CD4-positive, alpha-beta memory T cell (primary cell): ENCODE data around the gene SCN8A. TPM values are rescaled to one million over a fixed set of nuclear protein-coding genes. Genes with fewer than 3 reads are reported as not detected.

Experiments
- CTCF ChIA-PET: fragments of 350-600 bp; sonication (Branson Sonifier 250); formaldehyde crosslinking; loops from one replicate; lab custom pipeline; 2021; ENCODE audit warnings: inconsistent platforms; ENCODE audit not compliant: partially characterized antibody; lab: Charles Lee
- POLR2A ChIA-PET: fragments of 350-600 bp; sonication (Branson Sonifier 250); formaldehyde crosslinking; loops from one replicate; lab custom pipeline; 2021; ENCODE audit not compliant: partially characterized antibody; lab: Charles Lee
- DNase-seq, 5 donors: peaks; one replicate each; pipeline versions ENCODE4 v3.0.0 to v3.0.0-alpha.2; 2020 to 2022; ENCODE audit warnings: mixed read lengths in 1 of 5
- H3K27ac ChIP-seq: one replicate; pipeline ENCODE4 v1.7.0; 2013; ENCODE audit warnings: low read depth, low read length
- H3K27me3 ChIP-seq: 2 replicates; pipeline ENCODE4 v1.7.0; 2013; ENCODE audit warnings: mild to moderate bottlenecking, low read length, moderate library complexity; ENCODE audit not compliant: insufficient read depth
- H3K36me3 ChIP-seq: 2 replicates; pipeline ENCODE4 v1.7.0; 2013; ENCODE audit warnings: mild to moderate bottlenecking, low read length, moderate library complexity; ENCODE audit not compliant: insufficient read depth
- H3K4me1 ChIP-seq: 2 replicates; pipeline ENCODE4 v1.7.0; 2013; ENCODE audit warnings: mild to moderate bottlenecking, low read length, moderate library complexity; ENCODE audit not compliant: insufficient read depth
- H3K4me3 ChIP-seq, 2 donors: one replicate each; pipeline ENCODE4 v1.7.0; 2013; ENCODE audit warnings: low read length in 2 of 2, mild to moderate bottlenecking in 1 of 2
- H3K9me3 ChIP-seq, 2 donors: one replicate each; pipeline ENCODE4 v1.7.0; 2013; ENCODE audit warnings: low read length in 2 of 2, control low read depth in 1 of 2; ENCODE audit not compliant: control insufficient read depth in 1 of 2
- H3K27ac Mint-ChIP-seq, 7 donors: one replicate each; pipeline ENCODE4 v1.8.0; 2020 to 2021; ENCODE audit warnings: mixed read lengths in 7 of 7, mild to moderate bottlenecking in 6 of 7, inconsistent platforms in 3 of 7, moderate library complexity in 3 of 7
- H3K27me3 Mint-ChIP-seq, 2 donors: one replicate each; pipeline ENCODE4 v1.8.0; 2020 to 2021; ENCODE audit warnings: mixed read lengths in 2 of 2
- H3K36me3 Mint-ChIP-seq, 2 donors: one replicate each; pipeline ENCODE4 v1.8.0; 2020 to 2021; ENCODE audit warnings: mixed read lengths in 2 of 2, inconsistent platforms in 1 of 2, mild to moderate bottlenecking in 1 of 2
- H3K4me1 Mint-ChIP-seq, 4 donors: one replicate each; pipeline ENCODE4 v1.8.0; 2020 to 2021; ENCODE audit warnings: mixed read lengths in 4 of 4, mild to moderate bottlenecking in 1 of 4
- H3K4me3 Mint-ChIP-seq, 8 donors: one replicate each; pipeline ENCODE4 v1.8.0; 2020 to 2021; ENCODE audit warnings: mixed read lengths in 8 of 8, mild to moderate bottlenecking in 7 of 8, moderate library complexity in 6 of 8, inconsistent platforms in 3 of 8
- H3K9me3 Mint-ChIP-seq, 8 donors: one replicate each; pipeline ENCODE4 v1.8.0; 2020 to 2021; ENCODE audit warnings: mixed read lengths in 8 of 8, mild to moderate bottlenecking in 5 of 8, inconsistent platforms in 3 of 8, moderate library complexity in 1 of 8
- intact Hi-C: fragments of 100-400 bp; cut with micrococcal nuclease; formaldehyde crosslinking; loops from one replicate; pipeline ENCODE4 v1.15.1; 2023
- polyA plus RNA-seq, 2 donors: library from polyadenylated mRNA; unstranded; fragments of 300-500 nt; fragmentation: Illumina TruSeq; gene quantifications; one replicate each; pipeline ENCODE4 v1.2.3, GENCODE V29; 2021
- total RNA-seq, 2 experiments: library from RNA; stranded (reverse); gene quantifications; one replicate each; pipeline ENCODE4 v1.2.3, GENCODE V29; 2021

The SCN8A gene
- total and polyA plus RNA-seq, 4 experiments from 2014 or later: 0.04 to 1.00 (median 0.24) TPM

DNA sequence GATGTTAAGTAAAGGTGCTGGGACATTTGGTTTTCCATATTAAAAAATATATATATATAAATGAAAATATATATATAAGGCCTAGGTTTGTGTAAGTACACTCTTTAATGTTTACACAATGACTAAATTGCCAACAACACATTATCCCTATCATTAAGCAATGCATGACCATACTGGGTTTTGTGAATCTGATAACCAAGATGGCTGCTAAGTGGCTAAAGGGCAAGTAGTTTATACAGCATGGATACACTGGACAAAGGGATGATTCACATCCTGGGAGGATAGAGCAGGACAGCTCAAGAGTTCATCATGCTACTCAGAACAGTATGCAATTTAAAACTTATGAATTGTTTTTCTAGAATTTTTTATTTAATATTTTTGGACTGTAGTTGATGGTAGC lies 168.1 kb downstream of the SCN8A start:
- H3K9me3 Mint-ChIP-seq: no peaks in the 10 kb centered on the region
- CTCF ChIA-PET: no interaction called here
- POLR2A ChIA-PET: no interaction called here
- no peaks in the 10 kb centered on the region for H3K36me3 ChIP-seq
- no peak overlapping the region for H3K27ac ChIP-seq
- DNase-seq: no peak
- H3K27me3 Mint-ChIP-seq: peaks cover 4 to 14% of the 10 kb centered on the region in 2 donors
- H3K4me3 Mint-ChIP-seq: no peak overlapping the region
- intact Hi-C loops: no loop called here
- no peaks in the 10 kb centered on the region for H3K27me3 ChIP-seq
- H3K36me3 Mint-ChIP-seq: no peaks in the 10 kb centered on the region
- H3K4me1 ChIP-seq: no peaks in the 10 kb centered on the region
- H3K4me3 ChIP-seq: no peak overlapping the region
- no peaks in the 10 kb centered on the region for H3K4me1 Mint-ChIP-seq
- H3K27ac Mint-ChIP-seq: no peak overlapping the region
- no peaks in the 10 kb centered on the region for H3K9me3 ChIP-seq

- Mint-ChIP-seq H3K27ac (no peak overlapping the region), H3K4me1 (no peaks in the 10 kb centered on the region), H3K36me3 (no peaks in the 10 kb centered on the region), H3K4me3 (no peak overlapping the region), H3K27me3 (peaks cover 4 to 14% of the 10 kb centered on the region in 2 donors), H3K9me3 (no peaks in the 10 kb centered on the region)
- DNase-seq: no peak
- H3K27ac ChIP-seq: no peak overlapping the region
- H3K4me3 ChIP-seq: no peak overlapping the region
- no peaks in the 10 kb centered on the region for H3K4me1 ChIP-seq
- ChIA-PET POLR2A (no interaction called here), CTCF (no interaction called here)
- intact Hi-C loops: no loop called here
- H3K36me3 ChIP-seq: no peaks in the 10 kb centered on the region
- H3K9me3 ChIP-seq: no peaks in the 10 kb centered on the region
- H3K27me3 ChIP-seq: no peaks in the 10 kb centered on the region
Observed at GRCh38 chr12:51759695-51760094, 168.7 kb downstream of the SCN8A start.

DNA sequence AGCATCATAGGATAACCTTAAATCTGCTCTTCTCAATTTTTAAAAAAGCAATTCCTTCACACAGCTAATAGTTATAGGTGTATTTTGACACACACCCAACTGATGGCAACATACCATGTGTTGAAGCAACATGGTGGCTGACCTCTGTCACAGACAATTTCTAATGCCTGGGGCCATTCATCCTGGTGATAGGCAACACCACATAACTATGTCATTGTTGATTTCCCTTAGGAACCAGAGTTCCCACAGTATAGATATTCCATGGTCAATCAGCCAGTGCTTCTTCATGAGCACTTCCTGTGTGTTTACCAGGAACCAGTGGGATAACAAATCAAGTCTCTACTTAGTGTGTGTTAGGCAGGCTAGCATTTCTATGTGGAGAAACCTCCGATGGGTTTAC lies 169.2 kb downstream of the SCN8A start:
- Histone ChIP-seq H3K4me3 (no peak overlapping the region), H3K36me3 (no peaks in the 10 kb centered on the region), H3K4me1 (no peaks in the 10 kb centered on the region), H3K27me3 (no peaks in the 10 kb centered on the region), H3K27ac (no peak overlapping the region), H3K9me3 (no peaks in the 10 kb centered on the region)
- ChIA-PET CTCF (no interaction called here), POLR2A (no interaction called here)
- DNase-seq: no peak
- H3K9me3 Mint-ChIP-seq: no peaks in the 10 kb centered on the region
- no peak overlapping the region for H3K4me3 Mint-ChIP-seq
- no peaks in the 10 kb centered on the region for H3K36me3 Mint-ChIP-seq
- no peaks in the 10 kb centered on the region for H3K4me1 Mint-ChIP-seq
- no peak overlapping the region for H3K27ac Mint-ChIP-seq
- peaks cover 4 to 17% of the 10 kb centered on the region in 2 donors for H3K27me3 Mint-ChIP-seq
- intact Hi-C loops: no loop called here

- Histone ChIP-seq H3K27me3 (no peaks in the 10 kb centered on the region), H3K27ac (no peak overlapping the region), H3K9me3 (no peaks in the 10 kb centered on the region), H3K36me3 (no peaks in the 10 kb centered on the region), H3K4me3 (no peak overlapping the region), H3K4me1 (no peaks in the 10 kb centered on the region)
- H3K4me1 Mint-ChIP-seq: no peaks in the 10 kb centered on the region
- H3K27ac Mint-ChIP-seq: no peak overlapping the region
- peaks cover 0 to 3% of the 10 kb centered on the region in 2 donors for H3K27me3 Mint-ChIP-seq
- H3K36me3 Mint-ChIP-seq: no peaks in the 10 kb centered on the region
- intact Hi-C loops: no loop called here
- H3K9me3 Mint-ChIP-seq: no peaks in the 10 kb centered on the region
- POLR2A ChIA-PET: no interaction called here
- DNase-seq: no peak
- no peak overlapping the region for H3K4me3 Mint-ChIP-seq
- CTCF ChIA-PET: no interaction called here
Observed at GRCh38 chr12:51763743-51764142, 172.7 kb downstream of the SCN8A start.

- Histone ChIP-seq H3K4me1 (no peaks in the 10 kb centered on the region), H3K27me3 (no peaks in the 10 kb centered on the region), H3K4me3 (no peak overlapping the region), H3K27ac (no peak overlapping the region), H3K36me3 (no peaks in the 10 kb centered on the region), H3K9me3 (no peaks in the 10 kb centered on the region)
- Mint-ChIP-seq H3K4me1 (no peaks in the 10 kb centered on the region), H3K9me3 (no peaks in the 10 kb centered on the region), H3K27ac (no peak overlapping the region), H3K36me3 (no peaks in the 10 kb centered on the region), H3K4me3 (no peak overlapping the region), H3K27me3 (peaks cover under 1 to 4% of the 10 kb centered on the region in 2 donors)
- CTCF ChIA-PET: no interaction called here
- POLR2A ChIA-PET: no interaction called here
- no peak for DNase-seq
- intact Hi-C loops: no loop called here
Observed at GRCh38 chr12:51766067-51766676, 175.1 kb downstream of the SCN8A start.

- no peaks in the 10 kb centered on the region for H3K27me3 ChIP-seq
Observed at GRCh38 chr12:51771008-51771407, 180.0 kb downstream of the SCN8A start.

GRCh38 chr12:51773145-51773869 lies 182.3 kb downstream of the SCN8A start:
- Mint-ChIP-seq H3K4me1 (no peaks in the 10 kb centered on the region), H3K9me3 (no peaks in the 10 kb centered on the region), H3K27ac (no peak overlapping the region), H3K4me3 (no peak overlapping the region), H3K27me3 (peaks cover 6 to 9% of the 10 kb centered on the region in 2 donors), H3K36me3 (no peaks in the 10 kb centered on the region)
- no peaks in the 10 kb centered on the region for H3K9me3 ChIP-seq
- no peak for DNase-seq
- no peak overlapping the region for H3K4me3 ChIP-seq
- intact Hi-C loops: no loop called here
- no peak overlapping the region for H3K27ac ChIP-seq
- ChIA-PET CTCF (no interaction called here), POLR2A (no interaction called here)
- no peaks in the 10 kb centered on the region for H3K36me3 ChIP-seq
- no peaks in the 10 kb centered on the region for H3K4me1 ChIP-seq
- H3K27me3 ChIP-seq: no peaks in the 10 kb centered on the region

More at GRCh38 chr12:51771008-51771407, 180.0 kb downstream of the SCN8A start:
- Mint-ChIP-seq H3K9me3 (no peaks in the 10 kb centered on the region), H3K27me3 (peaks cover 3 to 6% of the 10 kb centered on the region in 2 donors), H3K4me1 (no peaks in the 10 kb centered on the region), H3K27ac (no peak overlapping the region), H3K36me3 (no peaks in the 10 kb centered on the region), H3K4me3 (no peak overlapping the region)
- intact Hi-C loops: no loop called here
- Histone ChIP-seq H3K27ac (no peak overlapping the region), H3K4me3 (no peak overlapping the region), H3K9me3 (no peaks in the 10 kb centered on the region), H3K4me1 (no peaks in the 10 kb centered on the region), H3K36me3 (no peaks in the 10 kb centered on the region)
- DNase-seq: no peak
- ChIA-PET CTCF (no interaction called here), POLR2A (no interaction called here)
